Measurements from ENCODE around the gene TRAM2. TPM values are rescaled to one million over a fixed set of nuclear protein-coding genes. Genes with fewer than 3 reads are reported as not detected.

Gene TRAM2
- total and polyA plus RNA-seq, 8 donors, result 1.9 to 11.2 (median 5.0) TPM

DNA sequence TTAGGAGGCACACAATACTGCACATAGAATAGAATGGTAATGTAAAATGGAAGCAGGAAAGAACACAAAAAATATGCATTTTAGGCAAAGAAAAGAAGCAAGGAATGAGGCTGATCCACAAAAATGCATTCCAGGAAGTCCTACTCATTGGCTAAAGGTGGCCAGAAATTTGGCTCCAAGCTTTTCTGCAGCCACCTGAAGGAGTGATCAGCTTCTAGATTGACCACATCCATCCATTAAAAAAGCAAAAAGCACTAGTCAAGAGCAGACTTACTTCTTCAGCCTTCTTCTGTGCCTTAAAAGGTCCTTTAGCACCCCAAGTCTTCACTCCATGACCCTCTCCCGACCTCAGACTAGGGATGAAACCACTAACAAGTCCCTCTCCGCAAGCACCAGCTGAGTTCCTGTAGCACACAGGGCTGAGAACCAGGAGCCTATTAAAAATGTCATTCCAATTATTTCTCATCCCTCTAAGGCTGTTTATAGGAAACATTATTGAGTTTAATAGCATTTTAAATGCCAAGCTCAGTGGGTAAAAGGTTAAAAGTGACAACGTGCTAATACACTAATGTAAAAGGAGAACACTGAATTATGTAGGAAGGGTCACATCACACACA, 36.5 kb downstream of the TRAM2 start:
- no peak for ATAC-seq
- H3K27ac ChIP-seq, result no peak overlapping the region
- no peak for DNase-seq
- no peak for TF ChIP-seq CTCF (IDR thresholded peaks at IDR 0.05)
- no peaks in the 10 kb centered on the region for H3K36me3 ChIP-seq
- no peaks in the 10 kb centered on the region for H3K9me3 ChIP-seq
- H3K4me1 ChIP-seq, result peaks cover 9 to 30% (median 20%) of the 10 kb centered on the region in 3 donors
- intact Hi-C loops (cut with DNase I), result no loop called here
- no peak for FAIRE-seq
- H3K4me3 ChIP-seq, result no peak overlapping the region
- 81 to 88% methylated on average over 3 of the region's 3 CpGs for WGBS, 2 donors
- no peaks in the 10 kb centered on the region for H3K27me3 ChIP-seq

- Histone ChIP-seq H3K27ac (no peak overlapping the region), H3K27me3 (no peaks in the 10 kb centered on the region), H3K4me1 (peaks cover 1 to 22% (median 13%) of the 10 kb centered on the region in 3 donors), H3K36me3 (no peaks in the 10 kb centered on the region), H3K4me3 (no peak overlapping the region), H3K9me3 (no peaks in the 10 kb centered on the region)
- no peak for FAIRE-seq
- no peak for TF ChIP-seq CTCF (IDR thresholded peaks at IDR 0.05)
- ATAC-seq, result no peak
- DNase-seq, result no peak
- intact Hi-C loops (cut with DNase I), result no loop called here
- WGBS, 2 donors, result 81 to 89% methylated on average over 6 of the region's 6 CpGs
These were observed 37.3 kb downstream of the TRAM2 start for GRCh38 chr6:52539607-52540006.

DNA sequence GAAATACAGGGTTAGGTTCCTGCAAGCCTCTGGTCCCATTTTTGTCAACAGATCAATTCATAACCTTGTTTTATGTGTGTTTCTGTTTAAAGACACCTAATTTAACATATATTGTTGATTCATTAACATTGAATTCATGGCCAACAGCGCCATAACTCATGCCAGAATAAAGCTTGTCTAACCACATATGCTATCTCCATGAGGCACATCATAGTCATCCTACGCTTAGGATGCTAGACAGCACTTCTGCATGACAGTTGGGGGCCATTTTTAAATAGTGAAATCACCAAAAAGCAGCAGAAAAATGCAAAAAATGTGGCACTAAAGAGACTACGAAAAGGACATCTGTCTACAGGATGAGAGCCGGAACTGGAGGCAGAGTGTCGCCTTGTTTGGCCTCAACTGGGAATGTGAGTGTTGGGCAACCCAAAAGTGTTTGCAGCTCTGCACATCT, 37.9 kb downstream of the TRAM2 start:
- FAIRE-seq (no peak), DNase-seq (no peak), ATAC-seq (no peak)
- no peak overlapping the region for H3K4me3 ChIP-seq
- H3K4me1 ChIP-seq, result peaks cover 0 to 15% (median 8%) of the 10 kb centered on the region in 3 donors
- H3K9me3 ChIP-seq, result no peaks in the 10 kb centered on the region
- no peak overlapping the region for H3K27ac ChIP-seq
- no peak for TF ChIP-seq CTCF (IDR thresholded peaks at IDR 0.05)
- no peaks in the 10 kb centered on the region for H3K36me3 ChIP-seq
- intact Hi-C loops (cut with DNase I), result no loop called here
- 95 to 96% methylated on average over 5 of the region's 5 CpGs for WGBS, 2 donors
- no peaks in the 10 kb centered on the region for H3K27me3 ChIP-seq

DNA sequence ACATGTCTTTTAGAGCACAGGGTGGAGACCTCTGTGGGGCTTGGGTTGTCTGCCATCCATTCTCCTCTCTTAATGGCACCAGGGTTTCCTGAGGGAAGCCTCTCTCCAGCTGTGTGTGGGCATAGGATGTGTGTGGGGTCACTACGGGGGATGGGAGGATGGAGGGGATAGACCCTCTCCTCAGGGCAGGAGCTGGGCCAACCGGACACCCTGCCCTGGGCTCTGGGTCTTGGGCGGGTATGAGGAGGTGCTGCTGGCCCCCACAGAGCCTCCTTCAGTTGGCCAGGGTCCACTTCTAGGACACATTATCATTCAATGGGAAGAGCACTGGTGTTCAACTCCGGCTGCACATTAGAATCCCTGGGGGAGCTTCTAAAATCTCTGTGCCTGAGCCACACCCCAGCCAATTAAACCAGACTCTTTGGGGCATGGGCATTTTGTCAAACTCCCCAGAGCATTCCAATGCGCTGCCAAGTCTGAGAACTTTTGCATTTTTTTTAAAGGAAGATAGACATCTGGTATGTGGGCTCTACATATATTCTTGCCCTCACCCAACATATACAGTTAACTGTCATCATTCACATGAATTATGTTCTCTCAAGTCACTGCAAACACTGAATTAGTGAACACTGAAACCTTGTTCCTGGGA, 38.5 kb downstream of the TRAM2 start:
- no peak for DNase-seq
- no peaks in the 10 kb centered on the region for H3K27me3 ChIP-seq
- intact Hi-C loops (cut with DNase I), result no loop called here
- 90 to 91% methylated on average over 5 of the region's 5 CpGs for WGBS, 2 donors
- peaks cover 0 to 9% (median 2%) of the 10 kb centered on the region in 3 donors for H3K4me1 ChIP-seq
- H3K27ac ChIP-seq, result no peak overlapping the region
- no peak for ATAC-seq
- H3K4me3 ChIP-seq, result no peak overlapping the region
- FAIRE-seq, result no peak
- no peak for TF ChIP-seq CTCF (IDR thresholded peaks at IDR 0.05)
- H3K9me3 ChIP-seq, result no peaks in the 10 kb centered on the region
- no peaks in the 10 kb centered on the region for H3K36me3 ChIP-seq
